ENCODE measurements around the gene PLIN1. TPM values are rescaled to one million over a fixed set of nuclear protein-coding genes. Genes with fewer than 3 reads are reported as not detected.

Gene PLIN1
- total RNA-seq, 1 donor from 2014 or later = 0.14 TPM

GRCh38 chr15:89630974-89631901, 47.9 kb downstream of the PLIN1 start:
- Histone ChIP-seq H3K4me1 (ENCODE audit: insufficient read depth, low read length) (no peaks in the 10 kb centered on the region), H2AFZ (ENCODE audit: low read depth, low read length) (no peak overlapping the region), H3K9me3 (ENCODE audit: insufficient read depth, low read depth, low read length) (no peaks in the 10 kb centered on the region), H3K36me3 (ENCODE audit: insufficient read depth, low read length) (peaks cover 44% of the 10 kb centered on the region), H3K4me3 (ENCODE audit: insufficient read depth, low read depth, low read length) (no peak overlapping the region), H3K4me2 (ENCODE audit: low read length) (no peak overlapping the region), H3K9ac (ENCODE audit: low read length) (no peak overlapping the region), H3K79me2 (ENCODE audit: insufficient read depth, low read length) (no peaks in the 10 kb centered on the region), H4K20me1 (ENCODE audit: insufficient read depth, low read length) (no peaks in the 10 kb centered on the region), H3K27me3 (ENCODE audit: insufficient read depth, low read length) (no peaks in the 10 kb centered on the region), H3K27ac (ENCODE audit: low read depth, low read length) (no peak overlapping the region)
- DNase-seq (ENCODE audit: low read depth) (no peak), FAIRE-seq (no peak)
- H3K4me3 Mint-ChIP-seq (ENCODE audit: unreplicated experiment) = no peak overlapping the region
- TF ChIP-seq EZH2 (IDR thresholded peaks at IDR 0.05; ENCODE audit: insufficient read depth, low read length) = no peak
- TF ChIP-seq CTCF (IDR thresholded peaks at IDR 0.05; ENCODE audit: insufficient read depth, low read depth, low read length) = no peak
- peaks cover 39% of the 10 kb centered on the region for H3K36me3 Mint-ChIP-seq (ENCODE audit: low read depth, unreplicated experiment)
- H3K9me3 Mint-ChIP-seq (ENCODE audit: unreplicated experiment) = peaks cover 6% of the 10 kb centered on the region
- no peaks in the 10 kb centered on the region for H3K4me1 Mint-ChIP-seq (ENCODE audit: low read depth, unreplicated experiment)
- H3K27ac Mint-ChIP-seq (ENCODE audit: unreplicated experiment) = no peak overlapping the region
- no peaks in the 10 kb centered on the region for H3K27me3 Mint-ChIP-seq (ENCODE audit: low read depth, unreplicated experiment)

GRCh38 chr15:89630260-89630659, 48.9 kb downstream of the PLIN1 start:
- DNase-seq (ENCODE audit: low read depth) = no peak
- no peak for TF ChIP-seq CTCF (IDR thresholded peaks at IDR 0.05; ENCODE audit: insufficient read depth, low read depth, low read length)
- no peak for TF ChIP-seq EZH2 (IDR thresholded peaks at IDR 0.05; ENCODE audit: insufficient read depth, low read length)
- Histone ChIP-seq H3K27me3 (ENCODE audit: insufficient read depth, low read length) (no peaks in the 10 kb centered on the region), H3K4me2 (ENCODE audit: low read length) (no peak overlapping the region), H3K79me2 (ENCODE audit: insufficient read depth, low read length) (no peaks in the 10 kb centered on the region), H3K36me3 (ENCODE audit: insufficient read depth, low read length) (peaks cover 52% of the 10 kb centered on the region), H3K27ac (ENCODE audit: low read depth, low read length) (no peak overlapping the region), H3K4me1 (ENCODE audit: insufficient read depth, low read length) (no peaks in the 10 kb centered on the region), H4K20me1 (ENCODE audit: insufficient read depth, low read length) (no peaks in the 10 kb centered on the region), H3K4me3 (ENCODE audit: insufficient read depth, low read depth, low read length) (no peak overlapping the region), H3K9me3 (ENCODE audit: insufficient read depth, low read depth, low read length) (no peaks in the 10 kb centered on the region), H3K9ac (ENCODE audit: low read length) (no peak overlapping the region), H2AFZ (ENCODE audit: low read depth, low read length) (no peak overlapping the region)
- no peak overlapping the region for H3K4me3 Mint-ChIP-seq (ENCODE audit: unreplicated experiment)
- H3K27ac Mint-ChIP-seq (ENCODE audit: unreplicated experiment) = no peak overlapping the region
- FAIRE-seq = no peak
- H3K4me1 Mint-ChIP-seq (ENCODE audit: low read depth, unreplicated experiment) = no peaks in the 10 kb centered on the region
- H3K27me3 Mint-ChIP-seq (ENCODE audit: low read depth, unreplicated experiment) = no peaks in the 10 kb centered on the region
- peaks cover 44% of the 10 kb centered on the region for H3K36me3 Mint-ChIP-seq (ENCODE audit: low read depth, unreplicated experiment)
- peaks cover 5% of the 10 kb centered on the region for H3K9me3 Mint-ChIP-seq (ENCODE audit: unreplicated experiment)

GRCh38 chr15:89629829-89630228, 49.3 kb downstream of the PLIN1 start:
- DNase-seq (ENCODE audit: low read depth) = no peak
- no peak overlapping the region for H3K4me3 ChIP-seq (ENCODE audit: insufficient read depth, low read depth, low read length)
- H3K4me1 Mint-ChIP-seq (ENCODE audit: low read depth, unreplicated experiment) = no peaks in the 10 kb centered on the region
- no peaks in the 10 kb centered on the region for H4K20me1 ChIP-seq (ENCODE audit: insufficient read depth, low read length)
- peak overlapping the region; percentile 26 for H3K27ac Mint-ChIP-seq (ENCODE audit: unreplicated experiment)
- no peaks in the 10 kb centered on the region for H3K79me2 ChIP-seq (ENCODE audit: insufficient read depth, low read length)
- no peaks in the 10 kb centered on the region for H3K27me3 Mint-ChIP-seq (ENCODE audit: low read depth, unreplicated experiment)
- H3K9me3 ChIP-seq (ENCODE audit: insufficient read depth, low read depth, low read length) = no peaks in the 10 kb centered on the region
- H3K4me1 ChIP-seq (ENCODE audit: insufficient read depth, low read length) = no peaks in the 10 kb centered on the region
- H3K27ac ChIP-seq (ENCODE audit: low read depth, low read length) = no peak overlapping the region
- H2AFZ ChIP-seq (ENCODE audit: low read depth, low read length) = no peak overlapping the region
- H3K9ac ChIP-seq (ENCODE audit: low read length) = no peak overlapping the region
- H3K4me2 ChIP-seq (ENCODE audit: low read length) = no peak overlapping the region
- H3K27me3 ChIP-seq (ENCODE audit: insufficient read depth, low read length) = no peaks in the 10 kb centered on the region
- TF ChIP-seq EZH2 (IDR thresholded peaks at IDR 0.05; ENCODE audit: insufficient read depth, low read length) = no peak
- TF ChIP-seq CTCF (IDR thresholded peaks at IDR 0.05; ENCODE audit: insufficient read depth, low read depth, low read length) = no peak
- H3K9me3 Mint-ChIP-seq (ENCODE audit: unreplicated experiment) = peaks cover 4% of the 10 kb centered on the region
- H3K36me3 Mint-ChIP-seq (ENCODE audit: low read depth, unreplicated experiment) = peaks cover 44% of the 10 kb centered on the region
- H3K36me3 ChIP-seq (ENCODE audit: insufficient read depth, low read length) = peaks cover 54% of the 10 kb centered on the region
- FAIRE-seq = no peak
- H3K4me3 Mint-ChIP-seq (ENCODE audit: unreplicated experiment) = no peak overlapping the region
